Upper lobe of right lung (tissue), 1 donor: ENCODE measurements around the gene MGME1. TPM values are rescaled to one million over a fixed set of nuclear protein-coding genes. Genes with fewer than 3 reads are reported as not detected.
A peak's percentile ranks its signal among the peaks of the same experiment; 100 is the strongest.

Experiments
- ATAC-seq: fragments of 200-7000 bp; cut with Tn5 transposase; one replicate; pipeline ENCODE4 v1.9.1; 2020; ENCODE audit warnings: mild to moderate bottlenecking, moderate library complexity
- DNase-seq: peaks from one replicate; pipeline ENCODE4 v3.0.0-alpha.2; 2020
- H3K27ac ChIP-seq: fragments of 200-600 bp; one replicate; pipeline ENCODE4 v1.8.0; 2022
- H3K27me3 ChIP-seq: fragments of 200-600 bp; one replicate; pipeline ENCODE4 v1.8.0; 2022; ENCODE audit warnings: mild to moderate bottlenecking
- H3K36me3 ChIP-seq: fragments of 200-600 bp; one replicate; pipeline ENCODE4 v1.8.0; 2022
- H3K4me1 ChIP-seq: fragments of 200-600 bp; one replicate; pipeline ENCODE4 v1.8.0; 2022
- H3K4me3 ChIP-seq: fragments of 200-600 bp; one replicate; pipeline ENCODE4 v1.8.0; 2022; ENCODE audit warnings: mild to moderate bottlenecking
- H3K9me3 ChIP-seq: fragments of 200-600 bp; one replicate; pipeline ENCODE4 v1.8.0; 2022
- CTCF ChIP-seq: fragments of 200-600 bp; IDR thresholded peaks from one replicate; pipeline ENCODE4 v1.8.0; 2022; ENCODE audit warnings: antibody characterized with exemption
- intact Hi-C: fragments of 100-400 bp; cut with DNase I; formaldehyde crosslinking; loops from one replicate; pipeline ENCODE4 v1.11.0; 2022
- total RNA-seq: library from RNA; stranded (reverse); fragmentation: NEBNext Ultra II Directional; extraction: Animal tissue kit (Norgen Biotek cat#: 25700); gene quantifications from one replicate; pipeline ENCODE4 v1.2.1, GENCODE V29; 2021
- donor health status: DM: no; HTN: yes; CAD: no; lungs with severe emphysema.

Gene MGME1
- total RNA-seq, 1 donor from 2014 or later, result 10.2 TPM

GRCh38 chr20:17934141-17934862 lies 34.5 kb upstream of the MGME1 start:
- Histone ChIP-seq H3K4me3 (no peak overlapping the region), H3K27me3 (no peaks in the 10 kb centered on the region), H3K4me1 (peaks cover 26% of the 10 kb centered on the region), H3K27ac (no peak overlapping the region), H3K9me3 (no peaks in the 10 kb centered on the region), H3K36me3 (no peaks in the 10 kb centered on the region)
- TF ChIP-seq CTCF, result no peak
- DNase-seq (no peak), ATAC-seq (no peak)
- intact Hi-C loops, result no loop called here

GRCh38 chr20:17935186-17935585 lies 33.6 kb upstream of the MGME1 start:
- intact Hi-C loops, result no loop called here
- no peak overlapping the region for H3K27ac ChIP-seq
- TF ChIP-seq CTCF, result no peak

GRCh38 chr20:17935761-17936160 lies 33.1 kb upstream of the MGME1 start:
- Histone ChIP-seq H3K4me3 (no peak overlapping the region), H3K27me3 (no peaks in the 10 kb centered on the region), H3K36me3 (peaks cover under 1% of the 10 kb centered on the region), H3K27ac (no peak overlapping the region), H3K9me3 (no peaks in the 10 kb centered on the region), H3K4me1 (peaks cover 32% of the 10 kb centered on the region)
- TF ChIP-seq CTCF, result no peak
- intact Hi-C loops, result no loop called here
- DNase-seq (no peak), ATAC-seq (no peak)

More at GRCh38 chr20:17935186-17935585, 33.6 kb upstream of the MGME1 start:
- no peak for DNase-seq
- H3K36me3 ChIP-seq, result no peaks in the 10 kb centered on the region
- no peaks in the 10 kb centered on the region for H3K9me3 ChIP-seq
- ATAC-seq, result no peak
- no peak overlapping the region for H3K4me3 ChIP-seq
- H3K27me3 ChIP-seq, result no peaks in the 10 kb centered on the region
- H3K4me1 ChIP-seq, result peaks cover 32% of the 10 kb centered on the region

- intact Hi-C loops, result no loop called here
- no peak for TF ChIP-seq CTCF
- H3K4me3 ChIP-seq, result no peak overlapping the region
- H3K27ac ChIP-seq, result peak overlapping the region; percentile 40
- H3K36me3 ChIP-seq, result peaks cover 6% of the 10 kb centered on the region
- peaks cover 32% of the 10 kb centered on the region for H3K4me1 ChIP-seq
- H3K9me3 ChIP-seq, result no peaks in the 10 kb centered on the region
- ATAC-seq, result no peak
- DNase-seq, result no peak
- no peaks in the 10 kb centered on the region for H3K27me3 ChIP-seq
Observed at GRCh38 chr20:17936286-17936760, 32.5 kb upstream of the MGME1 start.

- Histone ChIP-seq H3K9me3 (no peaks in the 10 kb centered on the region), H3K4me3 (no peak overlapping the region), H3K27ac (peak overlapping the region; percentile 40), H3K36me3 (peaks cover 14% of the 10 kb centered on the region), H3K4me1 (peaks cover 32% of the 10 kb centered on the region), H3K27me3 (no peaks in the 10 kb centered on the region)
- peak; percentile 24 for ATAC-seq
- intact Hi-C loops, result no loop called here
- no peak for TF ChIP-seq CTCF
- no peak for DNase-seq
Observed at GRCh38 chr20:17936761-17937732, 31.8 kb upstream of the MGME1 start.
